ENCODE measurements around the gene TMEM44.

The TMEM44 gene, protein sequence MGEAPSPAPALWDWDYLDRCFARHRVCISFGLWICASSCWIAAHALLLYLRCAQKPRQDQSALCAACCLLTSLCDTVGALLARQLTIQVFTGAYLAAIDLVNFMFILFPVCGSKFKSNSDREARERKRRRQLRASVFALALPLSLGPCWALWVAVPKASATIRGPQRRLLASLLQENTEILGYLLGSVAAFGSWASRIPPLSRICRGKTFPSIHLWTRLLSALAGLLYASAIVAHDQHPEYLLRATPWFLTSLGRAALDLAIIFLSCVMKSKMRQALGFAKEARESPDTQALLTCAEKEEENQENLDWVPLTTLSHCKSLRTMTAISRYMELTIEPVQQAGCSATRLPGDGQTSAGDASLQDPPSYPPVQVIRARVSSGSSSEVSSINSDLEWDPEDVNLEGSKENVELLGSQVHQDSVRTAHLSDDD

DNA sequence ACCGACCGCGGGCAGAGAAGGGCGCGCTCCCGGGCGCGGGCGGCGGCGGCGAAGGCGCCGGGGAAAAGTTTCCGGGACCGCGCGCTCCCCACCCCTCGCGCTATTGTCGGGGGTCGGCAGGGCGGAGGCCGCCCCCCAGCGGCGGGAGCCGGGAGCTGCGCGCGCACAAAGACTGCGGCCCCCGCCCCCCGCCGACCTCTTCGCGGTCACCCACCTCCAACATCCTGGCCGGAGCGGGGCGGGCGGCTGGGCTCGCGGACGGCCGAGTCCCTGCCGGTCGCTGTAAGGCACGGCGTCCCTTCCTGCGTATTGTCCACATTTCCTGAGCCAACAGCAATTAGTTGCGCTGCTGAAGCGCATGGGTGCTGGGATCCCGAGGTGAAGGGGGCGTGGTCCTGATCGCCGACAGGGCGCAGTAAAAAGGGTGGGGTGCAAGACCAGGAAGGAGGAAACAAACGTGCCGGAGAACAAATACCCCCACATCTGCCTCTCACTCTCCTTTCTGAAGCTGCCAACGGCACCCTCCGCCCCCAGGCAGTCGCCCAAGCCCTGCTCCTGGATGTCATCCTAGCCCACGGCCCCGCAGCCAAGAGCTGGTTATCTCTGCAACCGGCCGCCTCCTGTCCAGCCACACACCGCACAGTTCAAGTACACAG, at the start of gene TMEM44:
TSS of gene TMEM44 (minus strand) at position 71 of the 656 bp plus-strand sequence. CDS start 204 bp downstream, outside the sequence.
- DNase-seq = peak; percentile 64 to 91 (median 90)

DNA sequence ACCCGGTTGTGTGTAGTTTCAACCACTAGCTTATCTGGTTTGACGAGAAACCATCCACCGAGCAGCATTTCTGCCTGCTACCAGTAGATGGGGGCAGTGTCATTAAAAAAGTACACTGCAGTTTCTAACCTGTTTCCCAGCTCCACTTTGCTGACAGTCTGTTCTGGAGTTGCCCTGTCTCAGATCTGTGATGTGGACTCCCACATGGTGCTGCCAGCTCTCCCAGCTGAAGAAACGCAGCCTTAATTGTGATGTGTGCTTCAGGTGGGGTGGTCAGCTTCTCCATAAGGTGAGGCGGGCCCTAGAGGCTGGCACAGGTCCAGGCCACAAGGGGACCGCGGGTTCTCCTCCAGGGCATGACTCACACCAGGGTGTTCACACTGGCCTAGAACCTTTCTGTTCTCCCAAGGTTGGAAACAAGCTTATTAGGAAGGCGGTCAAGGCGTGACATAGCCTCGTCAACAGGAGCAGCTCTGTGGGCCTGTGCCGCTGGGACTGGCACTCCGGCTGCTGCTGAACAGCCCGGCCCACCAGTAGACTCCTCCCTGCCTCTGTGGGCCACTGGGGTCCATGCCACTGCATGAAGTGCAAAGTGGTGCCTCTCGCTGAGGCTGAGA, 49.6 kb upstream of the TMEM44 start:
- DNase-seq = peak; percentile 74 to 90 (median 75)

DNA sequence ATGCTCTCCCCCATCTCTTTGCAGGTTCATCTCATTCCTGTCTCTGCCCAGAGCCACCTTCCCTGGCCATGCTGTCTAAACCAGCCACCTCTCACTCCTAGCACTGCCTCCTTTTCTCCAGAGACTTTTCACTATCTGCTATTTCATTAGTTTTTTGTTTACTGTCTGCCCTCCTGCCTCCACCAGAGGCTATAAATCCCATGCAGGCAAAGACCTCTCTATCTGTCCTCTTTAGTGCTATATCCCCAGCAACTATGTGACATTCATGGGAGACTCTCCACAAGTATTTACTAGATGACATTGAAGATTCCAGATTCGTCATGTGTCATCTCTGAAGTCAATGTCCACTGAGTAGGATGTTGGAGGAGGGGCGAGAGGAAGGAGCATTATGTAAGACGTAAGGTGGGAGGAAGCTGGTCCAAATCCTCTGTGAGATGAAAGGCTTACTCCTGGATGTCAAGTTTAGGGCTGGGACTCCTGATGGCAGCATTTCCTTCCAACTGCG, 49.0 kb upstream of the TMEM44 start:
- DNase-seq = no peak

DNA sequence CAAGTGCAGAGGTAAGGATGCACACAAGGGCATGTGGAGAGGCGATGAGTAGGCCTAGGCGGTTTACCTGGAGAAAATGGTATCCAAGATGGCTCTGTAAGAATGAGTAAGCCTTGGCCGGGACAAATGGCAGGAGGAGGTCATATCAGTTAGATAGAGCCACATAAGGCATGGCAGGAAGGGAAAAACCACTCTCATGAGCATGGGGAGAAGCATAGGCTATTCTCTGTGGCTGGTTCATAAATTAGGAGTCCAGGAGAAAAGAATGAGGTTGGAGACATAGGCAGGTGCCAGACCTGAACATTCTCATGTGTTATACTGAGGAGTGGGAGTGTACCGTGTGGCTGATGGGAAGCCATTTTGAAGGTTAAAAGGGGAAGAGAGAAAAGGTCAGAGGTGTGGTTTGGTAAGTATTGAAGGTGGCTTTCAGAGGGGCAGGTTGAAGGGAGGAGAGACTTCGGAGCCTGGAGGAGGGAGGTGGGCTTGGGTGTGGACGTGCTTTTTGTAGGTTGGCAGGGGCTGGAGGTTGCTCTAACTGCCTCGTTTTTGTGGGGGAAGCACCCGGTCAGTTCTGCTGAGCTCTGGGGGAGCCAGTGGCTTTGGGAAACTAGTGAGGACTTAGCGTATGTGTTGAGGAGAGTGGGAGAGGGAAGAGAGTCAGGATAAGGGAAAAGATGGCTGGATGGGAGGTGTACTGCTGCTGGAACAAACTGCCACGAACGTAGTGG, 47.8 kb upstream of the TMEM44 start:
- no peak for DNase-seq

DNA sequence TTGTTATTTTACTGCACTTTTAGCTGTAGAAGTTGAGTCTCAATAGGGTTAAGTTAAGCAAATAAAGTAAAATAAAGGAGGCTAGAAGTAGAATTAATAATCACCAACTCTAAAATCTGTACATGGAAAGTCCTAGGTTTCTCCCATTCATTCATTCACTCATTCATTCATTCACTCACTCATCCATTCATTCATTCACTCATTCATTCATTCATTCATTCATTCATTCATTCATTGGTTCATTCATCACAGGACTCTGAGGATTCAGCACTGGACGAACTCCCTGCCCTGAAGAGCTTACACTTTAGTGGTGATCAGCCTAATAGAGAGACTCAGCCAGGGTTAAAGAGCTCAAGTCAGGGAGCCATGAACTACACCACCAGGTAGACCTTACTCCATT, 43.3 kb upstream of the TMEM44 start:
- DNase-seq = no peak

DNA sequence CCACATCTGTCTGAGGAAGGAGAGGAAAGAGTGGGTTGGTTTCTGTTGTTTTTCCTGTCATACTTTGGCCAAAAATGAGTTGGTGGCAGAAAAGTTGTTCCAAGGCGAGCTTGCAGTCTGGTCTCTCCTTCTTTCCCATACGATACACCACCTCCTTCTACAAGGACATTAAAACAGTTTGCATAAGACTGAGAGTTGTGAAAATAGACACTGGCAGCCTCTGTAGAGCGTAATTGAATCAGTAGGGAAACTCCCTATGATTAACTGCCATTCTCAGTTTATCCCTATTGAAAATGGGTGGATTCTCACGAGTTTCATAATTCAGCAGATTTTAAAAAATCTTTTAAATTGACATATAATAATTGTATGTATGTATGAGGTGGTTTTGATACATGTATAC, 42.5 kb upstream of the TMEM44 start:
- no peak for DNase-seq

DNA sequence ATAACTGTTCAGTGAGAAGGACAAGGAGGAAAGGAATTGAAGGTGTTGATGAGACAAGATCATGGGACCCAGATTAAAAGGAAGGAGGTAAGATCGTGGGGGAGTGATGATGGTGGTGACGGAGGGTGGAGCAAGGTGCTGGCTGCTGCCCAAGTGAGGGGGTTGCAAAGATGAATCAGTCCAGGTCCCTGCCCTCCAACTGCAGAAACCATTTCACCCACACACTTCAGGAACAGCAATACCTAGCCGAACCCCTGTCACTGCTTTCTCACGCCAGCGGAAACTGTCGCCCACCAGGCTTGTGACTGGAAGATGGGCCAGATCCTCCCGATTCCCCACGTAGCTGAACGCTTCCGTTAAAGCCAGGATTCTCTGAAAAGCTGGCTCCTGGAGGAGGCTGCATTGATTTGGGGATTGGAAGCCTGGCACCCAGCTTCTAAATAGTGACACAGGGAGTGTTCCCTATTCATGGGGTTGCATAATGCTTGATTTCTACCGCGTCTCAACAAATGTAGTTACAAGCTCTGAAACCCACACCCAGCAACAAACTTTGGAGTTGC, 41.9 kb upstream of the TMEM44 start:
- no peak for DNase-seq

DNA sequence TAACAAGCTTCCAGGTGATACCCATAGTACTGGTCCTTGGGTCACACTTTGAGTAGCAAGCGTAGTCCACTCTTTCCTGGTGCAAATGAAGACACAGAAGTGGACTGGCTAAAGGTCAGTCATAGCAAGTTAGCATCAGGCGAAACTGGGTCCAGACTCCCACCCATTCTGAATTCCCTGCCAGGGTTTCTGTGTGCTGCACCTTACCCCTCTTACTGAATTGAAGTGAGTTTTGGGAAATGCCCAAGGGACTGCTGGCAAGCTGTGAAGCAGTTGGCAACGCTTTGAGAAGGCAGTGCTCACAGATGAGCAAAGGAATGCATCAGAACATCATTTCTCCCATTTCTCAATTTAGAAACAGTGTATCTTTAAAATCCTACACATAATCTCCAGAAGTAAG, 40.5 kb upstream of the TMEM44 start:
- DNase-seq = no peak

DNA sequence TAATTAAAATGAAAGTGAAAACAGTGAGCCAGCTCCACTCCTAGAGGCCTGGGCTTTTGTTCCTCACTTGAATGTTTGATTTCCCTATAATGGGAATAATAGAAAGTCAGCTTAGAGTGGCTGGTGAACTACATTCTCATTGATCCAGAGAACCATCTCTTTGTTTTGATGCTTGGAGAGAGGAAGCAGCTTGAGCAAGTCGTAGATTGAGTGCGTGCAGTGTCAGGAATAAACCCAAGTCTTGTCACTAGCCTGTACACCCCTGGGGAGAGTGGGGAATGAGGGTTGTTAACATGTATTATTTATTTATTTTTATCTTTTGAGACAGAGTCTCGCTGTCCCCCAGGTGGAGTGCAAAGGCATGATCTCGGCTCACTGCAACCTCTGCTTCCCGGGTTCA, 39.7 kb upstream of the TMEM44 start:
- peak; percentile 16 to 75 (median 51) for DNase-seq

DNA sequence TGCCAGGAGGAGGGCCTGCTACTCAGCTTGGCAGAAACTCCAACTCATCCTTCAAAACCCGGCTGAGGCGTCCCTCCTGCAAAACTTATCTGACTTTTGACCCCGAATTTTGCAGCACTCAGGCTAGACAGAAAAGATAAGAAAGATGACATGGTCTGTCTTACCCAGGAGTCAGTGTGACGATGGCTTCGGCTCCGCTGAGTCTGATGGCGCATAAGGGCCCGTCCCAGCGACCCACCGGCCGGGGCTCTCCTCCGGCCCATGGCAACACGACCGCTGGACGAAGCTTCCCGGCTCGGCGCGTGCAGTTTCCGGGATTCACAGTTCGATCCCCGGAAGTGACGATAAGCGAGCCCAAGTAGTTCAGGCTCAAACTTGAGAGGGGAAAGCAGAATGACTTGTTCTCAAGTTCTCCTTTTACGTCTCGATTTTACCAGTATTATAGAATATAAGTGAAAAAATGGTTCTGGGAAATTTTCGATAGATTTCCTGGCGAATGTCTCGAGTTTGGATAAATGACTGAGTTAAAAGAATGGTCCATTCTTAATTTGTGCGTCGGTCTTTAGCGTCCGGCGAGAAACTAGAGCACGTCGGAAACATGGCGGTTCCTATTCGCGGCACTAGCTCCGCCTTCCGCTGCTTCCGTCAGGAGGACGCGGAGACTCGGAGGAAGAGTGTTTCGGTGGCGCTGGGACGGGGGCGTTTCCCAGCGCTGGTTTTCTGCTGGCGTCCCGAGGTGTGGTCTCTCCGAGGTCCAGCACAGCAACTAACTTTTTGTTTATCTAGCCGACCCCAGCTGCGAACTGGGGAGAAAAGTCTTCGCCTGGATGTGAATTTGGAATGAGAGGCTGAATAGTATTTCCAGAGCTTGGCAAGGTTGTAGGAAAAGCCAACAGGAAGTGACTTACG, 38.9 kb upstream of the TMEM44 start, which contains the start of gene LSG1:
TSS of gene LSG1 (minus strand) at position 292 of the 909 bp plus-strand sequence. CDS start at position 263, 29 bp downstream.
- peak; percentile 97 to 100 (median 99) for DNase-seq

DNA sequence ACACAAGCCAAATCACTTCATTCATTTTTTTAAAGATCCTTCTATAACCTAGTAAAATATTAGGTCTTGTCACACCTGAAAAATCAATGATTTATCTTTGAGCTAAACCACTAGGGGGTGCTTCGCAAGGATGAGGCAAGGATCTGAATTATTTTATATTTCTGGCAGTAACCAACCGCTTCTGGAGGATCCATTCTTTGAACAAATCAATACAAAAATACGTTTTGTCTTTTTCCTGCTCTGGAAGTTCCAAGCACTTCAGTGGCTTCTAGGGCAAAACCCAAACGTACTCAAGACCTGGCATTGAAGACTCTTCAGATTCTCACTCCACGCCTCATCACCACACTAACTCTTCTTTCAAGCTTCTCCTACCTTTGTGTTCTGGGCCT, 38.3 kb upstream of the TMEM44 start:
- DNase-seq = peak in 2 of 3 experiments; percentile 33 to 76

DNA sequence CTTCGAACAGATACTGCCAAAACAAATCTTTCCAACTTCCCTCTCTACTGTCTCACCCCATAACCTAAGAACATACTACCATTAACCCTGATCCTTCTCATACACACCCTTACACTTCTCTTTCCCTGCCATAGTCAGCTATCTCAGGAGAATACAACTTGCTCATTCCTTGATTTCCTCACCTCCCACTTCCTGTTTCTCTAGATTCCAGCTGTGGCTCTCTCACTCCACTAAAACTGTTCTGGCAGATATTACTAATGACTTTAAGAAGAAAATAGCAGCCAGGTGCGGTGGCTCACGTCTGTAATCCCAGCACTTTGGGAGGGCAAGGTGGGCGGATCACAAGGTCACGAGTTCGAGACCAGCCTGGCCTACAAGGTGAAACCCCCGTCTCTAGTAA, 34.1 kb upstream of the TMEM44 start:
- no peak for DNase-seq

DNA sequence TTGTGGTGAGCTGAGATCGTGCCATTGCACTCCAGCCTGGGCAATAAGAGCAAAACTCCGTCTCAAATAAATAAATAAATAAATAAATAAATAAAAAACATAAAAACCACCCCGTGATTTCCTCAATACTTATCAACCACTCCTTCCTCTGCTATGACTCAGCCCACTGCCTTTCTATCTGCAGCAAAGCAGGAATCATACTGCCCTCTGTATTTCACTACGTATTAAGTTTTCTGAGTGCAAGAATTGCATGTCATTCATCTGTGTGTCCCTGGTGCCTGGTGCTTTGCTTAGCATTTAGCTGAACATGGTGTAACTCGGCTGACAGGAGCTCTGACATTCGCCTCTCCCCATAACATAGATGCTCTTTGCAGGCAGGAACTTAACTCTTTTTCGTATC, 31.6 kb upstream of the TMEM44 start:
- DNase-seq = no peak

DNA sequence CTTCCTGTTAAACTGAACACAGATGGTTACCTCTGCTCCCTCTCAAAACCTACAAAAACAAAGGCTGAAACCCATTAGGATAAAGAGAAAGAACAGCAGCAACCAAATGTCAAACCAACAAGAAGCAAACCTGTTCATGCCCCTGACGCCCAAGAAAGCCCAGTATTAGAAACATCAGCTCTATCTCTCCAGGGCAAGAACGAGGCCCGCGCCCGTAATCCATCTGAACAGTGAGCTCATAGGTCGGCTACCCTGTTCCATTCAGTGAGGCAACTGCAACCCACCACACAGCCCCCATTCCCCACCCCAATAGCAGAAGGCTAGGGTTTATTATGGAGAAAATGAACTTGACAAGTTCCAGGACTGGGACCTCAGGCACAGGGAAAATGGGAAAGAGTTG, 28.7 kb upstream of the TMEM44 start:
- no peak for DNase-seq

DNA sequence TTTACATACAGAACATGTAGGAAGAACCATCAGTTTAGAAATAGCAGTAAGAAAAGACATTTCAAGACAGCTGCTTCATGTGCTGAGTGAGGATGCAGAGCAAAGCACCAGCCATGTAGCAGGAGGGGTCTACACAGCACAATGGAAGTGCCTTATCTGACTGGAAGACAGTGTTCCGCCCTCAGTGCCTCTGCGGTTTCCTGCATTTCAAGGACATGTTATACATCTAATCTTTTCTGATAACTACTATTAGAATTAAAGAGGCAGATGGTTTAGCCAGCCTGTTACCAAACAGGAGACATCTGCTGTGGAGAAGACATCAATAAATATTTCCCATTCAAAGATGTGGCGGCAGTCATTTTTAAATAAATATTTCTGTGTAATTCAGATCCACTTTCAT, 28.2 kb upstream of the TMEM44 start:
- DNase-seq = no peak

DNA sequence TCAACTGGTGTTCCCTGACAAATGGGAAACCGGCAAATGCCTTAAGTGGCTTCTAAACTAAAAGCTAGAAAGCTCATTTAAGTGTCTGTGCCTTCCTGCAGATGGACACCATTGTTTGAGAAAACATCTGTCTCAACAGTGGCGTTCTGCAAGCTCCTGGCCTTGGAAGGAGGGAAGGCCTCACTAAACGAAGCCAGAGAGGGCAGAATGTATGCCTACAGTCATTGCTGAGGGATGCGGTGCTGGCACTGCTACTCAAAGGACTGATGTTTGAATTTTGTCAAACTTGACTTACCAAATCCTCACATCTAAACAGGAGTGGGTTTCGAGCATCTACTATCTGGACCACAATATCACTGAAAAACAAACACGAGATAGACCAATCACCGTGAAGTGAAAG, 26.6 kb upstream of the TMEM44 start:
- DNase-seq = no peak

DNA sequence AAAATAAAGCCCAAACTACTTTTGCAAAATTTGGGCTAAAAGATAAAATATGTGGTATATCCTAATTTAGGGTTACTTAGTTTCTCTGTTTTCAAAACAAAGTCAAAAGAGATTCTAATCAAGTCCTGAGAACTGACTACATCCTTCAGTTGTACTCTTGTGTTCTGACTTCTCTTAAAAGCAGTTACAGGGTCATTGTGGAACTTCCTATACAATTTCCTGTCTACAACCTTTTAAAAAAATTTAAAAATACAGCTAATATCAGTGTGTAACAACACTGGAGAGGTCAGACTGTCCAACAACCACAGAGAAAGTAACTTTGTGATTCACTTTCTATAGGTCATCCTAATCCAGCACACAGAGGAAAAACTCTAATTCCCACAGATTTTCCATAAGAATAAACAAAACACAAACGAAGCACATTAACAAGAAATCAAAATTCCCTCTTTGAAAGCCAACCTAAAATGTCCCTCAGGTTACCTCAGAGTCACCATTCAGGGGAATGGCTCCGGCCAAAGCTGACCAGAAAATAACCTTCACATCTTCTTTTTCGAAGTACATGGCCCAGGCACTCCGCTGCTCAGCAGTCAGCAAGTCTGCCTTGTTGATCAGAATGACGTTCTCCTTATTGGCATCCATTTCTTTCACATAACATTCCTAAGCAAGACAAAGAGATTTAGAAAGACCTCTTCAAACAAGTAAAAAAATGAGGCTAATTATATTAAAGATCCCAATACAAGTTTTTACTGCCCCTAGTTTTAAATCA, 25.4 kb upstream of the TMEM44 start:
- no peak for DNase-seq

DNA sequence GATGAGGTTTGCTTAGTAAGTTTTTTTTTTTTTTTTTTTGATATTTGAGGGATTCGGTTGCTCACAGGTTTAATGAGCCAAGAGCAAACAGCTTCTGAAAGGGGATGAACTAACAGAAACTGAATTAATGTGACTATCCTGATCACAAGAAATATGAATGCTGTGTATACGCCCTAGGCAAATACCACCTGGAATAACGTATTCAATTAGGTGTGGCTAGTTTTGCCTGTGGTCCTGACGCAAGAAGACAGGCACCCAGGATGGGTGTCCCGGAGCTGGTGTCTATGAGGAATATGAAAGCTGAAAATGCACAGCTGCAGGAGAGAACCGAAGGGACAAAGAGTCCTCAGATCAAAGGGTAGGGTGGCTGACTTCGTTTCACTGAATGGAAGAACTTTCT, 24.2 kb upstream of the TMEM44 start:
- DNase-seq = no peak

DNA sequence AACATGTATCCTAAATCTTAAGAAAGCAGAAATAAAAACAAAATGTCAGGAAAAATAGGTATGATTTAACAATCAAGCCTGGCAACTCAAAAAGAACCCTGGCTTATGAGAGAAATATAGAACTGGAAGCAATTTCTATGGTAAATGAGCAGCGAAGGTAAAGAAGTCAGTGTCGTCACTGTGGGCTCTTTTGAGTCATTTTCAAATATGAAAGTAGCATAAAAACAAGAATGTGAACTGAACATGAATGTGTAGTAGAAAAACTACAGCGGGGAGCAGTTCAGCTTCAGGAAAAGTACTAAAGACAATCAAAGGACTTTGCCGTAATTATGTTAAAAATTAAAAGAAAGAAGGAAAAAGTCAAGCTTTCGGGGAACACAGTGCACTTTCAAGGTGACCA, 21.2 kb upstream of the TMEM44 start:
- no peak for DNase-seq

DNA sequence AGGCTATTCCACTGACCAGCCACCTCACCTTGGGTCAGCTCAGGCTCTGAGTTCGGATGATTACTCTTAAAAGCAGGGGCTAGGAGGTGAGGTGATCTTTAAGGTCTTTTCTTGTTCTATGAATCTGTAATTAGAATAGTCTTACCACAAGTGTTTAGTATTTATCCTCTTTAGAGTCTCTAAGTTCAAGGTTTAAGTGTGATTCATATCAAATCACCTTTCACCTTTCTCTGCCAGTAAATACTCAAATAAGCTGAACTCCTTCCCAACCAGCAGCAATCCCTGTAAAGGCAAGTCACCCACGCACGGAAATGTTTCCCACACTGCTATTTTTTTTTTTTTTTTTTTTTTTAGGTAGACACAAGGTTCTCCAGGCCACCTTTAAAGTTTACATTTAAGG, 14.5 kb upstream of the TMEM44 start:
- no peak for DNase-seq

DNA sequence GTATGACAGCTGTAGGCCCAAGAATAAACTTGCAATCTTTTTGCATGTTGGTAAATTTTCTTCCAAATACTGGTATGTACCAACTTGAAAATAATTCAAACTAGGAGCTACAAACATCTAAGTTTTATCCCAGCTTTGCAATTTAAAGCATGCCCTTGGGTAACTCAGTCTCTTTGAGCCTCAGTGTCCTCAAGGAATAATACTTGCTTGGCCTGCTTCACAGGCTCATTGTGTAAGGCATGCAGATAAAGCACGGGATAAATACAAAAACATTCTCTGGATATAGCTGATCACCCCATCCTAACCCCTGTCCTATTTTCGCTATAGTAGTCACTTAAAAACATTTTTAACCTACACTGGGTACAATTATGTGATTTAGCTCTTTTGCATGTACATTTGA, 9.6 kb upstream of the TMEM44 start:
- no peak for DNase-seq

Measured in NCI-H1417 (cell line).